ENCODE measurements around the gene TNRC6B.
A peak's percentile ranks its signal among the peaks of the same experiment; 100 is the strongest.

Gene TNRC6B

GRCh38 chr22:40323681-40324171 lies 146.0 kb downstream of the TNRC6B start:
- H3K27me3 ChIP-seq (ENCODE audit: insufficient read depth, low read length), result no peaks in the 10 kb centered on the region
- peaks cover 82% of the 10 kb centered on the region for H3K36me3 ChIP-seq (ENCODE audit: insufficient read depth, low read depth, low read length)
- no peaks in the 10 kb centered on the region for H3K9me3 ChIP-seq (ENCODE audit: insufficient read depth, low read depth, low read length)
- peaks cover 28% of the 10 kb centered on the region for H3K4me1 ChIP-seq (ENCODE audit: insufficient read depth, low read length)
- no peak overlapping the region for H3K4me3 ChIP-seq (ENCODE audit: low read length)
- no peak overlapping the region for H3K27ac ChIP-seq (ENCODE audit: low read length)
- H3K9ac ChIP-seq (ENCODE audit: low read depth, low read length), result no peak overlapping the region

GRCh38 chr22:40324468-40325305 lies 147.0 kb downstream of the TNRC6B start:
- Histone ChIP-seq H3K9me3 (ENCODE audit: insufficient read depth, low read depth, low read length) (no peaks in the 10 kb centered on the region), H3K4me3 (ENCODE audit: low read length) (no peak overlapping the region), H3K27ac (ENCODE audit: low read length) (no peak overlapping the region), H3K36me3 (ENCODE audit: insufficient read depth, low read depth, low read length) (peaks cover 88% of the 10 kb centered on the region), H3K9ac (ENCODE audit: low read depth, low read length) (no peak overlapping the region), H3K4me1 (ENCODE audit: insufficient read depth, low read length) (peaks cover 28% of the 10 kb centered on the region), H3K27me3 (ENCODE audit: insufficient read depth, low read length) (no peaks in the 10 kb centered on the region)

GRCh38 chr22:40325315-40325714 lies 147.6 kb downstream of the TNRC6B start:
- H3K27me3 ChIP-seq (ENCODE audit: insufficient read depth, low read length), result no peaks in the 10 kb centered on the region
- peaks cover 31% of the 10 kb centered on the region for H3K4me1 ChIP-seq (ENCODE audit: insufficient read depth, low read length)
- no peak overlapping the region for H3K27ac ChIP-seq (ENCODE audit: low read length)
- H3K36me3 ChIP-seq (ENCODE audit: insufficient read depth, low read depth, low read length), result peaks cover 89% of the 10 kb centered on the region
- no peak overlapping the region for H3K4me3 ChIP-seq (ENCODE audit: low read length)
- H3K9me3 ChIP-seq (ENCODE audit: insufficient read depth, low read depth, low read length), result no peaks in the 10 kb centered on the region
- H3K9ac ChIP-seq (ENCODE audit: low read depth, low read length), result no peak overlapping the region

- peaks cover 77% of the 10 kb centered on the region for H3K36me3 ChIP-seq (ENCODE audit: insufficient read depth, low read depth, low read length)
- H3K9ac ChIP-seq (ENCODE audit: low read depth, low read length), result peak overlapping the region; percentile 72; the same call in 1 of the 2 replicates
- peak overlapping the region; percentile 48; the same call in 1 of the 2 replicates for H3K4me3 ChIP-seq (ENCODE audit: low read length)
- H3K27ac ChIP-seq (ENCODE audit: low read length), result peak overlapping the region; percentile 68
- H3K4me1 ChIP-seq (ENCODE audit: insufficient read depth, low read length), result peaks cover 45% of the 10 kb centered on the region
- no peaks in the 10 kb centered on the region for H3K27me3 ChIP-seq (ENCODE audit: insufficient read depth, low read length)
- H3K9me3 ChIP-seq (ENCODE audit: insufficient read depth, low read depth, low read length), result no peaks in the 10 kb centered on the region
Observed at GRCh38 chr22:40326905-40327735, 149.4 kb downstream of the TNRC6B start.

GRCh38 chr22:40328546-40329456 lies 151.1 kb downstream of the TNRC6B start:
- Histone ChIP-seq H3K9me3 (ENCODE audit: insufficient read depth, low read depth, low read length) (no peaks in the 10 kb centered on the region), H3K4me1 (ENCODE audit: insufficient read depth, low read length) (peaks cover 56% of the 10 kb centered on the region), H3K27ac (ENCODE audit: low read length) (no peak overlapping the region), H3K27me3 (ENCODE audit: insufficient read depth, low read length) (no peaks in the 10 kb centered on the region), H3K9ac (ENCODE audit: low read depth, low read length) (no peak overlapping the region), H3K36me3 (ENCODE audit: insufficient read depth, low read depth, low read length) (peaks cover 73% of the 10 kb centered on the region), H3K4me3 (ENCODE audit: low read length) (no peak overlapping the region)

- H3K36me3 ChIP-seq (ENCODE audit: insufficient read depth, low read depth, low read length), result peaks cover 66% of the 10 kb centered on the region
- H3K9ac ChIP-seq (ENCODE audit: low read depth, low read length), result no peak overlapping the region
- no peaks in the 10 kb centered on the region for H3K27me3 ChIP-seq (ENCODE audit: insufficient read depth, low read length)
- H3K4me3 ChIP-seq (ENCODE audit: low read length), result no peak overlapping the region
- H3K4me1 ChIP-seq (ENCODE audit: insufficient read depth, low read length), result peaks cover 63% of the 10 kb centered on the region
- H3K27ac ChIP-seq (ENCODE audit: low read length), result no peak overlapping the region
- no peaks in the 10 kb centered on the region for H3K9me3 ChIP-seq (ENCODE audit: insufficient read depth, low read depth, low read length)
Observed at GRCh38 chr22:40329466-40329865, 151.7 kb downstream of the TNRC6B start.

- H3K36me3 ChIP-seq (ENCODE audit: insufficient read depth, low read depth, low read length), result peaks cover 60% of the 10 kb centered on the region
- no peaks in the 10 kb centered on the region for H3K9me3 ChIP-seq (ENCODE audit: insufficient read depth, low read depth, low read length)
- no peak overlapping the region for H3K9ac ChIP-seq (ENCODE audit: low read depth, low read length)
- H3K27me3 ChIP-seq (ENCODE audit: insufficient read depth, low read length), result no peaks in the 10 kb centered on the region
- H3K4me1 ChIP-seq (ENCODE audit: insufficient read depth, low read length), result peaks cover 63% of the 10 kb centered on the region
- H3K4me3 ChIP-seq (ENCODE audit: low read length), result no peak overlapping the region
- no peak overlapping the region for H3K27ac ChIP-seq (ENCODE audit: low read length)
Observed at GRCh38 chr22:40330086-40330485, 152.4 kb downstream of the TNRC6B start.

GRCh38 chr22:40330615-40331014 lies 152.9 kb downstream of the TNRC6B start:
- H3K27ac ChIP-seq (ENCODE audit: low read length), result no peak overlapping the region
- H3K36me3 ChIP-seq (ENCODE audit: insufficient read depth, low read depth, low read length), result peaks cover 57% of the 10 kb centered on the region
- H3K4me1 ChIP-seq (ENCODE audit: insufficient read depth, low read length), result peaks cover 58% of the 10 kb centered on the region
- no peaks in the 10 kb centered on the region for H3K9me3 ChIP-seq (ENCODE audit: insufficient read depth, low read depth, low read length)
- no peak overlapping the region for H3K9ac ChIP-seq (ENCODE audit: low read depth, low read length)
- no peaks in the 10 kb centered on the region for H3K27me3 ChIP-seq (ENCODE audit: insufficient read depth, low read length)
- H3K4me3 ChIP-seq (ENCODE audit: low read length), result no peak overlapping the region

GRCh38 chr22:40331706-40332105 lies 154.0 kb downstream of the TNRC6B start:
- peaks cover 51% of the 10 kb centered on the region for H3K4me1 ChIP-seq (ENCODE audit: insufficient read depth, low read length)
- no peak overlapping the region for H3K27ac ChIP-seq (ENCODE audit: low read length)
- H3K27me3 ChIP-seq (ENCODE audit: insufficient read depth, low read length), result no peaks in the 10 kb centered on the region
- peaks cover 55% of the 10 kb centered on the region for H3K36me3 ChIP-seq (ENCODE audit: insufficient read depth, low read depth, low read length)
- H3K4me3 ChIP-seq (ENCODE audit: low read length), result no peak overlapping the region
- H3K9ac ChIP-seq (ENCODE audit: low read depth, low read length), result 0 out of 2 replicates have a peak overlapping the region, but pooled peaks have one; percentile 13
- no peaks in the 10 kb centered on the region for H3K9me3 ChIP-seq (ENCODE audit: insufficient read depth, low read depth, low read length)

GRCh38 chr22:40332319-40332781 lies 154.6 kb downstream of the TNRC6B start:
- Histone ChIP-seq H3K4me1 (ENCODE audit: insufficient read depth, low read length) (peaks cover 45% of the 10 kb centered on the region), H3K9ac (ENCODE audit: low read depth, low read length) (0 out of 2 replicates have a peak overlapping the region, but pooled peaks have one; percentile 13), H3K9me3 (ENCODE audit: insufficient read depth, low read depth, low read length) (no peaks in the 10 kb centered on the region)

GRCh38 chr22:40334060-40334459 lies 156.3 kb downstream of the TNRC6B start:
- H3K4me3 ChIP-seq (ENCODE audit: low read length), result peak overlapping the region; percentile 21; the same call in 1 of the 2 replicates
- H3K9me3 ChIP-seq (ENCODE audit: insufficient read depth, low read depth, low read length), result no peaks in the 10 kb centered on the region
- peaks cover 36% of the 10 kb centered on the region for H3K36me3 ChIP-seq (ENCODE audit: insufficient read depth, low read depth, low read length)
- H3K4me1 ChIP-seq (ENCODE audit: insufficient read depth, low read length), result peaks cover 39% of the 10 kb centered on the region
- H3K27ac ChIP-seq (ENCODE audit: low read length), result no peak overlapping the region
- H3K27me3 ChIP-seq (ENCODE audit: insufficient read depth, low read length), result no peaks in the 10 kb centered on the region
- H3K9ac ChIP-seq (ENCODE audit: low read depth, low read length), result no peak overlapping the region

More at GRCh38 chr22:40332319-40332781, 154.6 kb downstream of the TNRC6B start:
- Histone ChIP-seq H3K4me3 (ENCODE audit: low read length) (no peak overlapping the region), H3K27ac (ENCODE audit: low read length) (no peak overlapping the region), H3K36me3 (ENCODE audit: insufficient read depth, low read depth, low read length) (peaks cover 49% of the 10 kb centered on the region), H3K27me3 (ENCODE audit: insufficient read depth, low read length) (no peaks in the 10 kb centered on the region)
